Epithelial cell of esophagus (primary cell): ENCODE results near the gene SNRNP48.

Experiments used
- DNase-seq: peaks from one replicate; pipeline ENCODE4 v3.0.0; 2010; ENCODE audit warnings: low read depth
- H3K4me3 ChIP-seq: 2 replicates; pipeline ENCODE4 v1.5.1; 2011; ENCODE audit warnings: mild to moderate bottlenecking, low read length, control low read depth
- CTCF ChIP-seq: IDR thresholded peaks from 2 replicates; pipeline ENCODE4 v1.5.1; 2011; ENCODE audit warnings: low read depth, mild to moderate bottlenecking, low read length, control low read depth, inconsistent platforms; ENCODE audit not compliant: insufficient read depth; ENCODE audit errors: missing control alignments

Gene SNRNP48

GRCh38 chr6:7559196-7559595 is 30.8 kb upstream of the SNRNP48 start:
- peak; percentile 54 for DNase-seq
- H3K4me3 ChIP-seq, result no peak overlapping the region
- no peak for TF ChIP-seq CTCF

GRCh38 chr6:7559651-7560385 is 30.2 kb upstream of the SNRNP48 start:
- no peak overlapping the region for H3K4me3 ChIP-seq
- TF ChIP-seq CTCF, result no peak
- peak; percentile 87 for DNase-seq

GRCh38 chr6:7561153-7561964 is 28.6 kb upstream of the SNRNP48 start:
- H3K4me3 ChIP-seq, result no peak overlapping the region
- DNase-seq, result peak; percentile 88
- no peak for TF ChIP-seq CTCF

- DNase-seq, result no peak
- TF ChIP-seq CTCF, result no peak
- H3K4me3 ChIP-seq, result no peak overlapping the region
Measured at GRCh38 chr6:7562769-7563168, 27.2 kb upstream of the SNRNP48 start.

GRCh38 chr6:7566107-7566506 is 23.9 kb upstream of the SNRNP48 start:
- H3K4me3 ChIP-seq, result no peak overlapping the region
- no peak for TF ChIP-seq CTCF
- no peak for DNase-seq

GRCh38 chr6:7566617-7567173 is 23.3 kb upstream of the SNRNP48 start:
- DNase-seq, result no peak
- no peak for TF ChIP-seq CTCF
- H3K4me3 ChIP-seq, result no peak overlapping the region
